SK-N-MC (cell line): ENCODE data around the gene TMEM132D.

Source experiments
- DNase-seq: peaks from one replicate; pipeline ENCODE4 v3.0.0-alpha.2; 2011; ENCODE audit warnings: low read depth, low spot score
- H3K27ac ChIP-seq: fragments of 200-600 bp; sonication (generic); 2 replicates; pipeline ENCODE4 v1.5.1; 2016; ENCODE audit warnings: mixed run types
- H3K36me3 ChIP-seq: fragments of 200-600 bp; sonication (generic); 2 replicates; pipeline ENCODE4 v1.6.1; 2017; ENCODE audit warnings: antibody characterized with exemption, low read length, mixed read lengths; ENCODE audit not compliant: insufficient read depth
- H3K4me3 ChIP-seq: fragments of 200-600 bp; sonication (generic); 2 replicates; pipeline ENCODE4 v1.5.1; 2016
- H3K9ac ChIP-seq: fragments of 200-600 bp; sonication (generic); 2 replicates; pipeline ENCODE4 v1.8.0; 2017; ENCODE audit warnings: mixed run types, mixed read lengths; ENCODE audit not compliant: insufficient read length
- H3K9me3 ChIP-seq: fragments of 200-600 bp; sonication (generic); 2 replicates; pipeline ENCODE4 v1.6.1; 2017; ENCODE audit warnings: low read depth, mild to moderate bottlenecking, antibody characterized with exemption, low read length, moderate library complexity, mixed read lengths
- EZH2 ChIP-seq: fragments of 200-600 bp; sonication (generic); IDR thresholded peaks from one replicate; pipeline ENCODE4 v1.6.1; 2017; ENCODE audit warnings: antibody characterized with exemption
- FOXP2 ChIP-seq: optimal IDR thresholded peaks from 2 replicates; pipeline ENCODE3; 2011; ENCODE audit warnings: mild to moderate bottlenecking, moderate library complexity; ENCODE audit not compliant: insufficient read depth; ENCODE audit errors: extremely low read length, control extremely low read depth
- POLR2AphosphoS5 ChIP-seq: IDR thresholded peaks from 2 replicates; pipeline ENCODE4 v1.6.1; 2012; ENCODE audit warnings: mild to moderate bottlenecking, low read depth, low read length, borderline replicate concordance

The TMEM132D gene

DNA sequence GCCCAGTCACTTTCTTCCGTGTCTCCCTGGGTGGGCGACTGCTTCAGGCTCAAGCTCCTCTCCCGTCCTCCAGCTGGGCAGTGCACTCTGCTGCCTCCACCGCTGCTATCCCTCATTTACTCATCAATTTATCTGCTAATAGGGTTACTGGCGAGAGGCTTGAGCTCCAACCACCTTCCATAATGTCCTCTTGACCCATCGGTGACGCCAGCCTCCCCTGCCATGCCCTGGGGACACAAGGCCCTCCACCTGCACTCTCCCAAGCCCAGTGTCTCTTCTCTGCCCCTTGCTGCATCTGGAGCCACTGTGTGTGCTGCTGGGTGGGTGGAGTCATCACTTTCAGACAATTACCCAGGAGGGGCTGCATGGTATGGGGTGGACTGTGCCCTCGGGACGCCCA, 78.5 kb downstream of the TMEM132D start:
- Histone ChIP-seq H3K27ac (no peak overlapping the region), H3K36me3 (no peaks in the 10 kb centered on the region), H3K9ac (no peak overlapping the region), H3K4me3 (no peak overlapping the region), H3K9me3 (no peaks in the 10 kb centered on the region)
- no peak for DNase-seq
- no peak for TF ChIP-seq POLR2AphosphoS5
- TF ChIP-seq EZH2, result no peak
- no peak for TF ChIP-seq FOXP2

DNA sequence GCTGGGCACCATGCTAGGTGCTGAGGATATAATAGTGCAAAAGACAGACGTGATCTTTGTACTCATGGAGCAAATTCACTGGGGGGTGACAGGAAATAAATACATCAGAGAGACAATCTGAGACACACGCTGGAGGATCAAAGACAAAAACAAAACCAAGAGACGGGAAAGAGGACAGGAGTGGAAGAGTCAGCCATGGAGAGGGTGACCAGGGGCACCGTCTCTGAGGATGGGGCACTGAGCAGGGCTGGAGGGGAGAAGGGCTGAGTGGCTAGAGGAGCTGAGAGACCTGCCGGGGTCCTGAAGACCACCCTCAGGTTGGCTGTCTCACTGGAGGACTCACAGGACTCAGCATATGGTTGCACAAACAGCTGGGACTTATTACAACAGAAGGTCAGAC, 81.9 kb downstream of the TMEM132D start:
- no peak overlapping the region for H3K9ac ChIP-seq
- H3K9me3 ChIP-seq, result no peaks in the 10 kb centered on the region
- no peak for DNase-seq
- TF ChIP-seq FOXP2, result no peak
- TF ChIP-seq POLR2AphosphoS5, result no peak
- no peak for TF ChIP-seq EZH2
- H3K36me3 ChIP-seq, result no peaks in the 10 kb centered on the region
- H3K4me3 ChIP-seq, result no peak overlapping the region
- no peak overlapping the region for H3K27ac ChIP-seq

DNA sequence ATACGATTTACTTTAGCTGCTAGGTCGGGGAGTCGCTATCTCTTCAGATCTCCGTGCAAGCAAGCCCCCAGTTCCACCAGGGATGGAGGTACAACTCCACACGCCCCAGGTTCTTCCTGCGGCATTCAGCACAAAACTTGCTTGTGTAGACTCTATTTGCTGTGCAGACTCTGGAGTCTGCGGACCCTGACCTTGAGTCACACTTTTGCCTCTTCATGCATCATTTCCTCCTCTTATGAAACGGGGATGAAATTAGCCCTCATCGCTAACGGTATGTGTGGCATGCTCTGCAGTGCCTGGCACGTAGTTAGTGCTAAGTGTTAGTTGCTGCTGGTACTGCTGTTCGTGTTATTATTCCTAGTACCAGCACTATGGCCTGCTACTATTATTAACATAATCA, 84.4 kb downstream of the TMEM132D start:
- H3K36me3 ChIP-seq, result no peaks in the 10 kb centered on the region

DNA sequence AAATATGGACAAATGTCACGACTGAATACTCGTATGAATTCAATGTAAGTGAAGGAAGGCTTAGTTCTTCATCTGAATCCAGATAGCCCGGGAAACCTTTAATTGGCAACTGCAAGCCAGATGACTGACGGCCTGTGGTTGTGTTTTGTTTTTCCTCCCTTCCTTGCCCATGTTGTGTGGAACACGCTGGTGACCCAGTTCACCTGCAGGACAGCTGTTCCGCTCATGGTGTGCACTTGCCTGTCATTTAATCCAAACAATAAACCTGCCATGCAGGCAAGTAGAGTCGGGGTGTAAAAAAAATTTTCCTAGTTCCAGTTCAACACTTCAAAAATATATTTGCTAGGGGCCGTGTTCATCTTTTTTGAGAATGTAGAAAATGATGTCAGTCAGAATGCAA, 88.0 kb downstream of the TMEM132D start:
- H3K9ac ChIP-seq, result no peak overlapping the region
- H3K27ac ChIP-seq, result no peak overlapping the region
- TF ChIP-seq EZH2, result no peak
- TF ChIP-seq POLR2AphosphoS5, result no peak
- TF ChIP-seq FOXP2, result no peak
- no peaks in the 10 kb centered on the region for H3K9me3 ChIP-seq
- H3K36me3 ChIP-seq, result no peaks in the 10 kb centered on the region
- no peak overlapping the region for H3K4me3 ChIP-seq
- DNase-seq, result no peak

More for the DNA sequence above, 84.4 kb downstream of the TMEM132D start:
- no peak overlapping the region for H3K9ac ChIP-seq
- no peak for DNase-seq
- no peak for TF ChIP-seq EZH2
- no peak for TF ChIP-seq FOXP2
- no peak for TF ChIP-seq POLR2AphosphoS5
- H3K27ac ChIP-seq, result no peak overlapping the region
- H3K9me3 ChIP-seq, result no peaks in the 10 kb centered on the region
- H3K4me3 ChIP-seq, result no peak overlapping the region

DNA sequence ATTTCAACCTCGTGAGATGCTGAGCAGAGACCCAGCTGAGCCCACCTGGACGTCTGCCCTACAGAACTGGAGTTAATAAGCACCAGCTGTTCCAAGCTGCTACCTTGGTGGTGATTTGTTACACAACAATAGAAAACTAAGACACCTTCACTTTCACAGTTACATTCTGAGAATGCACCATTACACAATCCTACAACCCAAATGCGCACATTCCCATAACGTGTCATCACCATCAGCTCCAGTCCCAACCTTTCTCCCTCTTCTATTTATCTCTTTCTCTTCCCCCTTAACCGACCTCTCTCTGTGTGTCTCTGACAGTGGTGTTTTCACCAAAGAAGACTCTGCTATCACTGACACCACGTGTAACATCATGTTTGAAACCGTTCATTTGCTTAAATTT, 91.9 kb downstream of the TMEM132D start:
- DNase-seq, result no peak
- Histone ChIP-seq H3K4me3 (no peak overlapping the region), H3K36me3 (no peaks in the 10 kb centered on the region), H3K9me3 (no peaks in the 10 kb centered on the region), H3K27ac (no peak overlapping the region), H3K9ac (no peak overlapping the region)
- TF ChIP-seq POLR2AphosphoS5 (no peak), FOXP2 (no peak), EZH2 (no peak)

DNA sequence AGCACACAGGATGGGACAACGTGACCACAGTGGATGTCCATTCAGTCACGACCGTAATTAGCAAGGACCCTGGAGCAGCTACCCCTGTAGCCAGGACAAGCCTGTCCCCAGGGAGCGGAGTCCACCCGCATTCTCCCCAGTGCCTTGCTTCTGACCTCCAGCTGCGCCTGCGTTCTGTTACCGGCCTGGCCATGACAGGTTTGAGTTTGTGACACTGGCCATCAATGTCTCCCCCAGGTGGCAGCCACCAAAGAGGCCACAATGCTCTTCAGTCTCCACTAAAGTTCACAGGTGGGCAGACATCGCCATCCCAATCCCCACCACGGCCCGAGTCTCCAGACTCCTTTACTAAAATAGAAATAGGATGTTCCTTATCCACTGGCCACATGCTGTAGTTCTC, 96.7 kb downstream of the TMEM132D start:
- H3K27ac ChIP-seq, result no peak overlapping the region
- H3K4me3 ChIP-seq, result no peak overlapping the region
- no peaks in the 10 kb centered on the region for H3K9me3 ChIP-seq
- H3K9ac ChIP-seq, result no peak overlapping the region
- no peaks in the 10 kb centered on the region for H3K36me3 ChIP-seq
- DNase-seq, result no peak
- no peak for TF ChIP-seq FOXP2

DNA sequence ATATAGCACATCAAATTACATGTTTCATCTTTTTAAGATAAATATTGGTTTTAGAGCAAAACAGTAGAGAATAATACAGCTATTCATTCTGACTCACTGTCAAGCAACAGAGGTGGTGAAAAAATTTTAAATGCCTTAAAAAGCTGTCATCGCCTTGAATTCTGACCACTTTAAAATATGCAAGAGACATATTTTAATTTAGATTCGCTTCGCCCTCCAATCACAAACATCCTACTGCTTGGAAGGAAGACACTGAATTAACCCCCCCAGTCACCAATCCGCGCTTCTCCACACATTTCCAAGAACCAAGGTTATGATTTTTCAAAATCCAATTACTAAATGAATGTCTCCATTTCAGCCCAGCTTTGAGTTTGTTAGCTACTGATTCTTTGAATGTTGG, 112.4 kb downstream of the TMEM132D start:
- DNase-seq, result no peak
- no peak overlapping the region for H3K9ac ChIP-seq
- H3K9me3 ChIP-seq, result no peaks in the 10 kb centered on the region
- no peak for TF ChIP-seq EZH2
- no peak for TF ChIP-seq POLR2AphosphoS5
- no peak for TF ChIP-seq FOXP2
- H3K4me3 ChIP-seq, result no peak overlapping the region
- H3K27ac ChIP-seq, result no peak overlapping the region
- H3K36me3 ChIP-seq, result no peaks in the 10 kb centered on the region

DNA sequence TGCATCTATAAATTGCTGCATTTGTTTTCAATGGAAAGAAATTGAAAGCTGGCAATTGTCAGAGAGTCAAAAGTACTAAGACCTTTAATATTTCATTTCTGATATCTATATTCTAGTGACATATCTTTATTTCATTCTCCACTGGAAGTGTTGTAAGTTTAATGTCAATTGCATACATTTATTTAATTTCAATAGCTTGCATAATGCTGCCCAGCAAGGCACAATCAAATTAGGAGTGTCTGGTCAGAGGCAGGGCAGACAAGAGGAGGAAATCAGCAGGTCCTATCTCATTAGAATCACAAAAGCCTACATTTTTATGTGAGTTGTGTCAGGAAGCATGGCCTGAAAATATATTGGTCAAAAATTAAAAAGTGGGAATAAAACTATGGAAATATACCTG, 112.9 kb downstream of the TMEM132D start:
- H3K27ac ChIP-seq, result no peak overlapping the region
- no peak for TF ChIP-seq EZH2
- no peak for TF ChIP-seq POLR2AphosphoS5
- no peak for TF ChIP-seq FOXP2
- no peak overlapping the region for H3K4me3 ChIP-seq
- H3K9me3 ChIP-seq, result no peaks in the 10 kb centered on the region
- no peak for DNase-seq
- no peak overlapping the region for H3K9ac ChIP-seq
- H3K36me3 ChIP-seq, result no peaks in the 10 kb centered on the region

DNA sequence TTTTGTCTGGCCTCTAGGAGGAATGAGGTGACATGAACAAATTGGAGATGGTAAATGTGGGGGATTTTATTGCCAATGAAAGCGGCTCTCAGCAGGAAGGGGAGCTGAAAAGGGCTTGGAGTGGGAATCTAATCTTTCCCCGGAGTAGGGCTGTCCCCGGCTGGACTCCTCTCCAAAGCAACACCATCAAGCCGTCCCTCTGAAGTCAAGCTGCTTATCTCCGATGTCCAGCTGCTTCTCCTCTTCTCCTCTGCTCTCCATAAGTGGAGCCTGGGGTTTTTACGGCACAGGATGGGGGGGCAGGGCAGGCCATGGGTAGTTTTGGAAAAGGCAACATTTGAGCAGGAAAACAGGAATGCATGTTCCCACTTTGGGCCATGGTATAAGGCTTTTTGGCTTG, 113.5 kb downstream of the TMEM132D start:
- TF ChIP-seq EZH2 (no peak), POLR2AphosphoS5 (no peak), FOXP2 (no peak)
- Histone ChIP-seq H3K9me3 (no peaks in the 10 kb centered on the region), H3K27ac (no peak overlapping the region), H3K4me3 (no peak overlapping the region), H3K36me3 (no peaks in the 10 kb centered on the region), H3K9ac (no peak overlapping the region)
- DNase-seq, result no peak

DNA sequence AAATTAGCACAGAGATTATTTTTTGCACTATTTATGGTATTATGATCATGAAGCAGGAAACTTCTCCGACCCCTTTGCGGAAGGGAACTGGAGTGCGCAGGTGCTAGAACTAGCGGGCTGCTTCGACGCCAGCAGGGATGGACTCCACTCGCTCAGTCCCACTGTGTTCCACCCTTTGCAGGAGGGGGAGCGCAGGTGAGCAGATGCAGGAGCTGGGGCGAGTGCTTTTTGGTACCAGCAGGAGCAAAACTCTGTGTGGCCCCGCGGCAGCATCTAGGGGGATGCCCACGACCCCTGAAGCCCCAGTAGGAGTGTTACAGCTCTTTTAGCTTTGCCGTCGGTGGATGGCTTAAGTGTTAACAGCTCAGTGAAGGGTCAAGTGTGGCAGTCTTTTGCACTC, 113.9 kb downstream of the TMEM132D start:
- no peak overlapping the region for H3K27ac ChIP-seq
- no peaks in the 10 kb centered on the region for H3K36me3 ChIP-seq
- DNase-seq, result no peak
- TF ChIP-seq POLR2AphosphoS5, result no peak
- no peak for TF ChIP-seq EZH2
- no peaks in the 10 kb centered on the region for H3K9me3 ChIP-seq
- no peak overlapping the region for H3K9ac ChIP-seq
- H3K4me3 ChIP-seq, result no peak overlapping the region
